MV-4-11 (cell line): Measurements from ENCODE around the gene TINAGL1.

Source experiments
- DNase-seq: peaks from one replicate; lab custom pipeline; 2025; lab: John Stamatoyannopoulos, UW

The TINAGL1 gene

DNA sequence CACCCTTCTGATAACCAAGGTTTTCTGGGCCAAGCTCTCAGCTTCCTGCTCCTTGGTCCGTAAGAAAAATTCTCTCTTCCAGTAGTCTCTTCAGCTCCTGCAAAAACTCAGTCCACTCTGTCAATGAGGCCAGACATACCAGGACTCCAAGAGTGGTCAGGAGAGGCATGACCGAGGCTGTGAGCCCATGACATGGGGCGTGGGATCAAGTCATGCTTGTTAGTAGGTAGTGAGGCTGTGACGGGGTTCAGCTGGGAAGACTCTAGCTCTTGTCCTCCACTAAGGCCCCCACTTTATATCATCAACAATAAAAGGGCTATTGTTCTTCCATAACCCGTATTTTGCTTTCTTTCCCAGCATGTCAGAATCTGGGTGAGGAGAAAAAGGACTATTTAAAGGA is 31.0 kb downstream of the TINAGL1 start:
- no peak for DNase-seq

- DNase-seq, result no peak
Measured at GRCh38 chr1:31609514-31610118, 33.3 kb downstream of the TINAGL1 start.

GRCh38 chr1:31614414-31615005 is 38.2 kb downstream of the TINAGL1 start:
- DNase-seq, result no peak

GRCh38 chr1:31615414-31615813 is 39.1 kb downstream of the TINAGL1 start:
- DNase-seq, result no peak

DNA sequence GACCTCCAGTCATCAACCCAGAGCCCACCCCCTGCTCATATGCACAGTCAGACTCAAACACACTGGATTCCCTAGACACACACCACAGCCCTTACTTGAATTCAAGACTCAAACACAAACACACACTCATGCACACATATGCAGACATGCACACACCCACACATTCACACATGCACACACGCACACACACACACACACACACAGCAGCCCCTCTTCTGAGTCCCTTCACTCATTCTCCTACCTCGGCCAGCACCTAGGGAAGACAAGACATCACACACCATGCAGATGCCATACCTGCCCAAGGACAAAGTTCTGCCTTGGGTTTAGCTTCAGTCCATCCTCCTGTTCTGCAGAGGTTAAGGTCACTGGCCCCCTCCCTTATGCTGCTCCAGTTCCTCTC is 39.6 kb downstream of the TINAGL1 start:
- no peak for DNase-seq

- no peak for DNase-seq
Measured at GRCh38 chr1:31617218-31617915, 41.1 kb downstream of the TINAGL1 start, which contains the start of gene HCRTR1. Gene HCRTR1, plus strand, starts transcription at chr1:31617689. Its CDS starts 1,504 bp downstream, at chr1:31619193.

- DNase-seq, result peak; percentile 6
Measured at GRCh38 chr1:31617916-31618746, 41.8 kb downstream of the TINAGL1 start.

DNA sequence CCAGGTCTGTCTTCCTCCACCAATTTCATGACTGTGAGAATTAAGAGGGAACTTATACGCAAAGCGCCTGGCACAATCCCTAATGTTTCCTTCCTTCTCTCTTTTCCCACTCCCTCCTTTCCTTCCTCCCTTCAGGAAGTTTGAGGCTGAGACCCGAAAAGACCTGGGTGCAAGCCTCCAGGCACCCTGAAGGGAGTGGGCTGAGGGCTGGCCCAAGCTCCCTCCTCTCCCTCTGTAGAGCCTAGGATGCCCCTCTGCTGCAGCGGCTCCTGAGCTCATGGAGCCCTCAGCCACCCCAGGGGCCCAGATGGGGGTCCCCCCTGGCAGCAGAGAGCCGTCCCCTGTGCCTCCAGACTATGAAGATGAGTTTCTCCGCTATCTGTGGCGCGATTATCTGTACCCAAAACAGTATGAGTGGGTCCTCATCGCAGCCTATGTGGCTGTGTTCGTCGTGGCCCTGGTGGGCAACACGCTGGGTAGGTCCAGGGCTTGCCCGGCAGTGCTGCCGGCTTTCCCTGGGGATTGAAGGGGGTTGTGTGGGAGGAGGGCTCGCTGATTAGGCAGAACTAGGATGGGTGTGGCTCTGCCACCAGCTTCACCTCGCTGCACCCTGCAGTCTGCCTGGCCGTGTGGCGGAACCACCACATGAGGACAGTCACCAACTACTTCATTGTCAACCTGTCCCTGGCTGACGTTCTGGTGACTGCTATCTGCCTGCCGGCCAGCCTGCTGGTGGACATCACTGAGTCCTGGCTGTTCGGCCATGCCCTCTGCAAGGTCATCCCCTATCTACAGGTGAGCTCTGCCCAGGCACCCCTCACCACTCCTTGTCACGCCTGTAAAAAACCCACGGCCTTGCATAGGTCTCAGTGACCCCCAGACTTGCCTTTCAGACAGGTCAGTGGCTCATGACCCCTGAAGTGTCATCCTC is 42.9 kb downstream of the TINAGL1 start:
- DNase-seq, result no peak

- DNase-seq, result no peak
Measured at GRCh38 chr1:31620631-31621497, 44.5 kb downstream of the TINAGL1 start.

DNA sequence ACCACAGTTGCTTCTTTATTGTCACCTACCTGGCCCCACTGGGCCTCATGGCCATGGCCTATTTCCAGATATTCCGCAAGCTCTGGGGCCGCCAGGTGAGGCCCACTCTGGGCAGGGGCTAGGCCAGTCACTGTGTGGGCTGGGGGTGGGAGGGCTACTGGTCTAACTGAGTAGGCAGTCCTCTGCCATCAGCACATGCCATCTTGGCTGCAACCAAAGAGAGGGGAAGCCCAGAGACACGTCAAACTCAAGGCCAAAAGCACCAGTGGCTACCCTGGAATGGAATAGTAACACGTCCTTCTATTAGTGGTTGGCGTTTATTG is 45.1 kb downstream of the TINAGL1 start:
- no peak for DNase-seq

DNA sequence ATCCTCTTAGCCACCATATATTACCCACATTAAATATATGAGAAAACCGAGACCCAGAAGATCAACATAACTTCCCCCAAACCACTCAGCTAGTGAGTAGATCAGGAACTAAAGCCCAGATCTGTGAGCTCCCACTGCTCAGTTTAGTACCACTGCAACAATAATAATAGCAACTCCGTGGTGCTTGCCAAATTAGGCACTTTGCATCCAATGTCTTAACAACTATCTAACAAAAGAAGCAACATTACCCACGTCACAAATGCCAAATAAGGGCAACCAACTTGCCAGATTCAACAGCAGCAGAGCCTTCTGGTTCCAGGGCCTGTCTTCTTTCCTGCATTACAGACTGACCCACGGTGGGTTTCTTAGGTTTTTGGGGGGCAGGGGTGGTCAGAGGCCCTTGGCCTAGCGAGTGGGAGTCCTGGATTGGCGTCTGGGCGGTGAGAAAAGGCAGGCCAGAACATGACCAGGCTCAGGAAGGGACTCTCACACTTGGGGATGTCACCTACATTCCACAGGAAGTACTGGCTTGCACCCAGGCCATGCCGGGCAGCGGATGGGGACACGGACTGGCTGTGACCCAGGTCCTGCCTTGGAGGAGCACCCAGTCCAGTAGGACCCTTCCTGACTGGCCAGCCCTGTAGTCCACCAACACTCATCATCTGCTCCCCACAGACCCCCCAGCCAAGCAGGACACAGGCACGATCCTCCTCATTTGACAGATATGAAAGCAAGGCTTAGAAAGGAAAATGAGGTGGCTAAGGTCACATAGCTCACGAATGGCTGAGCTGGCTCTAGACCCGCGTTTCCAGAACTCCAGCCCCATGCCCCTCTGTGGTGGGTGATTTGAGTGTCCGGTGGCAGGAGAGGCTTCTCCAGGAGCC is 45.8 kb downstream of the TINAGL1 start:
- DNase-seq, result no peak

DNA sequence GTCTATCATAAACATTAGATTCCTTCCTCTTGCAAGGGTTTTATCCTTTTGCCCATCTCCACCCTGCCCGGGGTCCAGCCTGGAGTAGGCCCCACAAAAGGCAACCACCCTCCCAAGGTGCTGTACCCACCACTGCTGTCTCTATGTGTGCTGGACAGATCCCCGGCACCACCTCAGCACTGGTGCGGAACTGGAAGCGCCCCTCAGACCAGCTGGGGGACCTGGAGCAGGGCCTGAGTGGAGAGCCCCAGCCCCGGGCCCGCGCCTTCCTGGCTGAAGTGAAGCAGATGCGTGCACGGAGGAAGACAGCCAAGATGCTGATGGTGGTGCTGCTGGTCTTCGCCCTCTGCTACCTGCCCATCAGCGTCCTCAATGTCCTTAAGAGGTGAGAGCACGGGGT is 47.0 kb downstream of the TINAGL1 start:
- DNase-seq, result no peak

- DNase-seq, result peak; percentile 92
Measured at GRCh38 chr1:31624309-31624708, 48.0 kb downstream of the TINAGL1 start.

- DNase-seq, result peak; percentile 59
Measured at GRCh38 chr1:31624731-31625514, 48.6 kb downstream of the TINAGL1 start.

DNA sequence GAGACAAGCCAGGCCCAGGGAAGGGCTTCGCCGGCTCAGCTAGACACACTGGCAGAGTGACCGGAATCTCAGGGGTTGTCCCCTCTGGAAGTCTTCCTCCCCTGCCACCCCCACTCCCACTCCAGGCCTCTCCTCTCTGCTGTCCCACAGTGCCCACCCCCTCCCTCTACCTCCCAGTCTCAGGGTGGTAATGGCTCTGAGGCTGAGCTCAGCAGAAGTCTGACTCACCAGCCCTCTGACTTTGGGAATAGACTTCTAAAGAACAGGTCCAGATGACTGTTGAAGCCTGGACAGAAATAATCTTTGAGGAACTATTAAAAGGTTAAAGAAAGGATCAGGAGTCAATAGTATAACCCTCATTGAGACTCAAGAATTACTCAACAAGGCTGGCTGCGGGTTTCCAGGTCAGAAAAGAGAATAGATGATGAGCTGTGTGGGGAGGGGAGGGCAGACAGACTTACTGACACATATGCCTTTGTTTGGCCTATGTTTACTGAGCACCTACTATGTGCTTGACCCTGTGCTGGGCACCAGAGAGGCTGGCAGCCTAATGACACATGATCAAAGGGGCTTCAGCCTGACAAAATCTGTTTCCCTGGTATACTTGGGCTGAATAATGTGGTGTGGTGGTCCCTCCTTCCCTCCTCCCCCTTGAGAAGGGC is 49.4 kb downstream of the TINAGL1 start:
- DNase-seq, result peak; percentile 94

- DNase-seq, result peak; percentile 93
Measured at GRCh38 chr1:31626223-31627207, 50.2 kb downstream of the TINAGL1 start.
